A673 (cell line): ENCODE results near the gene GRM5.

Experiments
- CTCF ChIP-seq: fragments of 300-800, 200-600 bp; sonication (generic); conservative IDR thresholded peaks from 2 replicates; pipeline ENCODE4 v1.5.1; 2017; ENCODE audit warnings: low read depth, mild to moderate bottlenecking, antibody characterized with exemption, low read length, moderate library complexity, mixed read lengths
- EZH2 ChIP-seq: fragments of 200-600 bp; sonication (generic); IDR thresholded peaks from 2 replicates; pipeline ENCODE4 v1.6.1; 2017; ENCODE audit warnings: borderline replicate concordance, low read depth, mild to moderate bottlenecking, mixed read lengths, antibody characterized with exemption, low read length; ENCODE audit not compliant: poor library complexity, severe bottlenecking

- TF ChIP-seq CTCF (no peak), EZH2 (no peak)
These were observed 475.4 kb downstream of the GRM5 start for GRCh38 chr11:88590361-88590760.
